Measurements from ENCODE around the gene CHD5. TPM values are rescaled to one million over a fixed set of nuclear protein-coding genes. Genes with fewer than 3 reads are reported as not detected.

Gene CHD5
- total RNA-seq, 1 donor: under 0.01 TPM

- Histone ChIP-seq H3K4me3 (ENCODE audit: insufficient read depth, low read length) (no peak overlapping the region), H3K4me1 (ENCODE audit: insufficient read depth, low read length) (no peaks in the 10 kb centered on the region), H3K9me3 (ENCODE audit: low read depth, low read length) (no peaks in the 10 kb centered on the region), H3K36me3 (ENCODE audit: insufficient read depth, low read length) (no peaks in the 10 kb centered on the region), H3K79me2 (ENCODE audit: insufficient read depth, low read length) (no peaks in the 10 kb centered on the region), H4K20me1 (ENCODE audit: insufficient read depth, low read length) (no peaks in the 10 kb centered on the region), H3K27ac (ENCODE audit: low read depth, low read length) (no peak overlapping the region), H3K27me3 (ENCODE audit: insufficient read depth, low read length) (peaks cover 6% of the 10 kb centered on the region), H3K4me2 (ENCODE audit: insufficient read depth, low read length) (no peak overlapping the region), H2AFZ (ENCODE audit: low read length) (no peak overlapping the region)
- TF ChIP-seq, protein P1, sequence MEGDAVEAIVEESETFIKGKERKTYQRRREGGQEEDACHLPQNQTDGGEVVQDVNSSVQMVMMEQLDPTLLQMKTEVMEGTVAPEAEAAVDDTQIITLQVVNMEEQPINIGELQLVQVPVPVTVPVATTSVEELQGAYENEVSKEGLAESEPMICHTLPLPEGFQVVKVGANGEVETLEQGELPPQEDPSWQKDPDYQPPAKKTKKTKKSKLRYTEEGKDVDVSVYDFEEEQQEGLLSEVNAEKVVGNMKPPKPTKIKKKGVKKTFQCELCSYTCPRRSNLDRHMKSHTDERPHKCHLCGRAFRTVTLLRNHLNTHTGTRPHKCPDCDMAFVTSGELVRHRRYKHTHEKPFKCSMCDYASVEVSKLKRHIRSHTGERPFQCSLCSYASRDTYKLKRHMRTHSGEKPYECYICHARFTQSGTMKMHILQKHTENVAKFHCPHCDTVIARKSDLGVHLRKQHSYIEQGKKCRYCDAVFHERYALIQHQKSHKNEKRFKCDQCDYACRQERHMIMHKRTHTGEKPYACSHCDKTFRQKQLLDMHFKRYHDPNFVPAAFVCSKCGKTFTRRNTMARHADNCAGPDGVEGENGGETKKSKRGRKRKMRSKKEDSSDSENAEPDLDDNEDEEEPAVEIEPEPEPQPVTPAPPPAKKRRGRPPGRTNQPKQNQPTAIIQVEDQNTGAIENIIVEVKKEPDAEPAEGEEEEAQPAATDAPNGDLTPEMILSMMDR (IDR thresholded peaks at IDR 0.05; ENCODE audit: extremely low read depth, low read depth, low read length): no peak
- DNase-seq (ENCODE audit: insufficient read length, low spot score, missing footprints): no peak
These were observed 35.9 kb downstream of the CHD5 start for GRCh38 chr1:6144175-6144574.

DNA sequence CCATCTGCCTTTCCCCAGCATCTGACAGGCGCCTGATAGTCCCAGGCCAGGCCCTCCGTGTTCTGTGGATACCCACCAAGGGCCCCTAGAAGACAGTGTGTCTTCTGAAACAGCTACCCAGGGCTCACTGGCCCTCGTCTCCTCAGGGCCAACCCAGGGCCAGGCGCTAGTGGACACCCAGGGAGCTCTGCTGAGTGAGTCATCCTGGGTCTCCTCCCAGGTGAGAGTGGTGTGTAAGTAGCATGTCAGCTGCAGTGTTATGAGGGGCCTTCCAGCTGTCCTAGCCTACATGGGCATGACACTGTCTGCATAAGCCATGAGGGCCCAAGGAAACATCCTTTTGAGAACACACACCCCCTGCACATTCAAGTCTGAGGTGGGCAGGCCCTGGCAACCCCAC, 36.7 kb downstream of the CHD5 start:
- no peak overlapping the region for H3K4me2 ChIP-seq (ENCODE audit: insufficient read depth, low read length)
- no peaks in the 10 kb centered on the region for H4K20me1 ChIP-seq (ENCODE audit: insufficient read depth, low read length)
- no peaks in the 10 kb centered on the region for H3K9me3 ChIP-seq (ENCODE audit: low read depth, low read length)
- TF ChIP-seq, protein P1 (IDR thresholded peaks at IDR 0.05; ENCODE audit: extremely low read depth, low read depth, low read length): no peak
- no peak overlapping the region for H3K4me3 ChIP-seq (ENCODE audit: insufficient read depth, low read length)
- H2AFZ ChIP-seq (ENCODE audit: low read length): no peak overlapping the region
- H3K4me1 ChIP-seq (ENCODE audit: insufficient read depth, low read length): no peaks in the 10 kb centered on the region
- H3K27ac ChIP-seq (ENCODE audit: low read depth, low read length): no peak overlapping the region
- no peak for DNase-seq (ENCODE audit: insufficient read length, low spot score, missing footprints)
- peaks cover 5% of the 10 kb centered on the region for H3K27me3 ChIP-seq (ENCODE audit: insufficient read depth, low read length)
- no peaks in the 10 kb centered on the region for H3K36me3 ChIP-seq (ENCODE audit: insufficient read depth, low read length)
- H3K79me2 ChIP-seq (ENCODE audit: insufficient read depth, low read length): no peaks in the 10 kb centered on the region

DNA sequence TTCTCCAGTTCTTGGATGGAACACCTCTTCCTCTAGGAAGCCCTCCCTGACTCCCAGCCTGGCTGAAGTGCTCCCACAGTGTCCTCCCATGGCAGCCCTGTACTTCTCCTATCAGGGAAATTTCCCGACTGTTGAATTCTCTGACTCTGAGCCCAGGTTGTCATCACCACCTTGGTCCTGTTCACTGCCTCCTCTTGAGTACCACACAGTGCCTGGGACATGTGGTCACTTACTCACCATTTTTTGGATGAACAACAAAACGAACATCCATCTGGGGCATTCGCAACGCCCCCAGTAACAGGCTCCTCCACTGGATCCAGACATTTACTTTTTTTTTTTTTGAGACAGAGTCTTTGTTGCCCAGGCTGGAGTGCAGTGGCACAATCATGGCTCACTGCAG, 37.4 kb downstream of the CHD5 start:
- H3K27ac ChIP-seq (ENCODE audit: low read depth, low read length): no peak overlapping the region
- no peak overlapping the region for H3K4me3 ChIP-seq (ENCODE audit: insufficient read depth, low read length)
- no peak overlapping the region for H2AFZ ChIP-seq (ENCODE audit: low read length)
- no peaks in the 10 kb centered on the region for H3K9me3 ChIP-seq (ENCODE audit: low read depth, low read length)
- no peak overlapping the region for H3K4me2 ChIP-seq (ENCODE audit: insufficient read depth, low read length)
- no peaks in the 10 kb centered on the region for H4K20me1 ChIP-seq (ENCODE audit: insufficient read depth, low read length)
- no peaks in the 10 kb centered on the region for H3K79me2 ChIP-seq (ENCODE audit: insufficient read depth, low read length)
- H3K27me3 ChIP-seq (ENCODE audit: insufficient read depth, low read length): no peaks in the 10 kb centered on the region
- H3K36me3 ChIP-seq (ENCODE audit: insufficient read depth, low read length): no peaks in the 10 kb centered on the region
- TF ChIP-seq, protein P1 (IDR thresholded peaks at IDR 0.05; ENCODE audit: extremely low read depth, low read depth, low read length): no peak
- no peaks in the 10 kb centered on the region for H3K4me1 ChIP-seq (ENCODE audit: insufficient read depth, low read length)
- DNase-seq (ENCODE audit: insufficient read length, low spot score, missing footprints): no peak

DNA sequence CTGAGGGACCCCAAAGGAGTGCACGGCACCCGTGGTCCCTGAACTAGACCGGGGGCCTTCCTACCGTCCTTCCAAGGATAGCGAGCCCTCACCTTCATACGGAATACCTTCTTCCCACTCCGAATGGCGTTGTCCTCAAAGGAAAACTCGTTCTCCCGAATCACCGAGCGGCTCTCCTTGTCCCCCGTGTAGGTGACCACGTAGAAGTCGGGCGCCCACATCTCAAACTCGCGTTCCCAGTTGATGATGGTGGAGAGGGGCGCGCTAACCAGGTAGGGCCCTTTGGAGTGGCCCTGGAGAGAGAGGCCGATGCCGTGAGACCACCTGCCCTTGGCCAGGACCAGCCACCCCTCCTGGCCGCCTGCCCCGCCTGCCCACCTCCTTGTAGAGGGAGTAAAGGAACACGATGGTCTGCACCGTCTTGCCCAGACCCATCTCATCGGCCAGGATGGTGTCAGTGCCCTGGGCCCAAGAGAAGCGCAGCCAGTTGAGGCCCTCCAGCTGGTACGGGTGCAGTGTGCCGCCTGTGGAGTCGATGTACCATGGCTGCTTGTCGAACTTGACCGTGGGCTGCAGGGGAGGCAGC, 38.0 kb downstream of the CHD5 start:
- Histone ChIP-seq H3K27me3 (ENCODE audit: insufficient read depth, low read length) (no peaks in the 10 kb centered on the region), H3K79me2 (ENCODE audit: insufficient read depth, low read length) (no peaks in the 10 kb centered on the region), H3K4me3 (ENCODE audit: insufficient read depth, low read length) (no peak overlapping the region), H2AFZ (ENCODE audit: low read length) (no peak overlapping the region), H3K4me1 (ENCODE audit: insufficient read depth, low read length) (no peaks in the 10 kb centered on the region), H3K4me2 (ENCODE audit: insufficient read depth, low read length) (no peak overlapping the region), H3K27ac (ENCODE audit: low read depth, low read length) (no peak overlapping the region), H3K36me3 (ENCODE audit: insufficient read depth, low read length) (no peaks in the 10 kb centered on the region), H4K20me1 (ENCODE audit: insufficient read depth, low read length) (no peaks in the 10 kb centered on the region), H3K9me3 (ENCODE audit: low read depth, low read length) (no peaks in the 10 kb centered on the region)
- no peak for DNase-seq (ENCODE audit: insufficient read length, low spot score, missing footprints)
- TF ChIP-seq, protein P1 (IDR thresholded peaks at IDR 0.05; ENCODE audit: extremely low read depth, low read depth, low read length): no peak

Measured in osteoblast (primary cell).